ENCODE measurements around the gene CEP295NL. TPM values are rescaled to one million over a fixed set of nuclear protein-coding genes. Genes with fewer than 3 reads are reported as not detected.

CEP295NL gene
- total and polyA plus RNA-seq, 2 of the 13 experiments (the other 11 are each of a cell fraction or from before 2014, with no cell fraction given), result not detected

DNA sequence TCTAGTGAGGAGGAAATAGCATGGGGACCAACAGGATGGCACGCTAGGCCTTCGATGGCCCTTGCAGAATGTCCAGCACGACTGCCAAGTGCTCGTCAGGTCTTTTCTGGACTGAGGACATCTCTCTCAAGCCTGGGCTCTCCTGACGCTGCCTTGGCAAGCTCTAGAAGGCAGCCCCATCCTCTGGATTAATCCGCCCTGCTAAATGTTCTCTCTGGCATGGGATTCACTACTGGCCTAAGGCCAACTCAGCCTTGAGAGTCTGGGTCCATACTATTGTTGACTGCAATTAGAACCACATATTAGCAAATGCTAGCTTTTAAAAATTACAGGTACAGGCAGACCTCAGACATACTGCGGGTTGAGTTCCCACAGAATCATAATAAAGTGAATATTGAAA is 2.5 kb upstream of the CEP295NL start (continued):
- TF ChIP-seq, protein P1, sequence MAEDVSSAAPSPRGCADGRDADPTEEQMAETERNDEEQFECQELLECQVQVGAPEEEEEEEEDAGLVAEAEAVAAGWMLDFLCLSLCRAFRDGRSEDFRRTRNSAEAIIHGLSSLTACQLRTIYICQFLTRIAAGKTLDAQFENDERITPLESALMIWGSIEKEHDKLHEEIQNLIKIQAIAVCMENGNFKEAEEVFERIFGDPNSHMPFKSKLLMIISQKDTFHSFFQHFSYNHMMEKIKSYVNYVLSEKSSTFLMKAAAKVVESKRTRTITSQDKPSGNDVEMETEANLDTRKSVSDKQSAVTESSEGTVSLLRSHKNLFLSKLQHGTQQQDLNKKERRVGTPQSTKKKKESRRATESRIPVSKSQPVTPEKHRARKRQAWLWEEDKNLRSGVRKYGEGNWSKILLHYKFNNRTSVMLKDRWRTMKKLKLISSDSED (CRISPR knock-in tag; IDR thresholded peaks at IDR 0.05), result no peak
- TF ChIP-seq ZNF816 (CRISPR knock-in tag; IDR thresholded peaks at IDR 0.05; ENCODE audit: borderline replicate concordance), result no peak

DNA sequence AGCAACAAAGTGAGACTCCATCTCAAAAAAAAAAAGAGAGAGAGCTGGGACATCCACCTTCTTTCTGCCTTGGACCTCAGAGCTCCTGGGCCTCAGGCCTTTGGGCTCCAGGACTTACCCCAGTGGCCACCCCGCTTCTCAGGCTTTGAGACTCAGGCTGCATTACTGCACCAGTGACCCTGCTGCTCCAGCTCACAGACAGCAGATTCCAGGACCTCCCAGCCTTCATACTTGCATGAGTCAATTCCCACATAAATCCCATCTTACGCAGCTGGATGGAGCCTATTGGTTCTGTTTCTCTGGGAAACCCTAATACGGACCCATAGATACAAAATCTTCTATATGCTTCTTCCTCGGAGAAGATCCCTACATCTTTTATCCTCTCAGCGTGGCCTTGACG is 2.1 kb upstream of the CEP295NL start:
- ChIA-PET CTCF (ENCODE audit: low intra/inter-chr PET ratio, low total read pairs) (no interaction called here), POLR2A (no interaction called here)
- WGBS (ENCODE audit: low lambda C conversion rate), result 89% methylated on average over 6 of the region's 6 CpGs

More for the DNA sequence above, 2.1 kb upstream of the CEP295NL start:
- DNase-seq (ENCODE audit: low spot score) (no peak), FAIRE-seq (no peak), ATAC-seq (no peak)
- in situ Hi-C loops (cut with HindIII; ENCODE audit: extremely low pct_ligation_motif_present, low pct_unique_long_range_greater_than_20kb) (no loop called here), intact Hi-C loops (cut with micrococcal nuclease; ENCODE audit: unreplicated experiment) (no loop called here)
- H3K36me3 ChIP-seq (replicated peaks in 1 of 2; ENCODE audit: control insufficient read depth in 1 of 2, insufficient read depth in 2 of 2, low read length in 2 of 2), result no peaks in the 10 kb centered on the region; a peak in 2 of 5 replicates
- H3K9me3 ChIP-seq (ENCODE audit: low read length), result no peaks in the 10 kb centered on the region
- no TSS peak for BruUV-seq (replicated peaks)
- no peak overlapping the region for H3K4me2 ChIP-seq (ENCODE audit: low read depth, low read length)
- peaks cover 26% of the 10 kb centered on the region for H3K4me1 ChIP-seq (ENCODE audit: insufficient read depth, low read length)
- TF ChIP-seq ZNF724P (CRISPR knock-in tag; IDR thresholded peaks at IDR 0.05; ENCODE audit: borderline replicate concordance) (no peak), ZFP36 (IDR thresholded peaks at IDR 0.05; ENCODE audit: borderline replicate concordance, low read depth, low read length, partially characterized antibody) (no peak), ZNF713 (CRISPR knock-in tag; IDR thresholded peaks at IDR 0.05) (no peak), SNAI1 (CRISPR knock-in tag; IDR thresholded peaks at IDR 0.05; ENCODE audit: borderline replicate concordance) (no peak), ZNF547 (CRISPR knock-in tag; IDR thresholded peaks at IDR 0.05) (no peak), MTF2 (CRISPR knock-in tag; IDR thresholded peaks at IDR 0.05; ENCODE audit: borderline replicate concordance) (no peak), POLR2AphosphoS5 (IDR thresholded peaks at IDR 0.05; ENCODE audit: low read depth, low read length) (no peak), PHB2 (IDR thresholded peaks at IDR 0.05; ENCODE audit: partially characterized antibody) (no peak), NBN (conservative IDR thresholded peaks at IDR 0.05) (no peak), TAF15 (IDR thresholded peaks at IDR 0.05; ENCODE audit: low read depth, low read length, poor library complexity, severe bottlenecking) (no peak), ZFP90 (CRISPR knock-in tag; IDR thresholded peaks at IDR 0.05; ENCODE audit: borderline replicate concordance) (no peak)
- TF ChIP-seq, protein P2, sequence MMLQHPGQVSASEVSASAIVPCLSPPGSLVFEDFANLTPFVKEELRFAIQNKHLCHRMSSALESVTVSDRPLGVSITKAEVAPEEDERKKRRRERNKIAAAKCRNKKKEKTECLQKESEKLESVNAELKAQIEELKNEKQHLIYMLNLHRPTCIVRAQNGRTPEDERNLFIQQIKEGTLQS (CRISPR knock-in tag; IDR thresholded peaks at IDR 0.05), result no peak
- TF ChIP-seq, protein P3, sequence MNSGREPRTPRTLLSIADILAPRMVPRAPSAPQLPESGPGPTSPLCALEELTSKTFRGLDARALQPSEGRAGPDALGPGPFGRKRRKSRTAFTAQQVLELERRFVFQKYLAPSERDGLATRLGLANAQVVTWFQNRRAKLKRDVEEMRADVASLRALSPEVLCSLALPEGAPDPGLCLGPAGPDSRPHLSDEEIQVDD (CRISPR knock-in tag; IDR thresholded peaks at IDR 0.05; ENCODE audit: borderline replicate concordance), result no peak
- TF ChIP-seq, protein P4, sequence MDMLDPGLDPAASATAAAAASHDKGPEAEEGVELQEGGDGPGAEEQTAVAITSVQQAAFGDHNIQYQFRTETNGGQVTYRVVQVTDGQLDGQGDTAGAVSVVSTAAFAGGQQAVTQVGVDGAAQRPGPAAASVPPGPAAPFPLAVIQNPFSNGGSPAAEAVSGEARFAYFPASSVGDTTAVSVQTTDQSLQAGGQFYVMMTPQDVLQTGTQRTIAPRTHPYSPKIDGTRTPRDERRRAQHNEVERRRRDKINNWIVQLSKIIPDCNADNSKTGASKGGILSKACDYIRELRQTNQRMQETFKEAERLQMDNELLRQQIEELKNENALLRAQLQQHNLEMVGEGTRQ (IDR thresholded peaks at IDR 0.05; ENCODE audit: low read depth, low read length), result no peak
- TF ChIP-seq, protein P4 (CRISPR knock-in tag; IDR thresholded peaks at IDR 0.05; ENCODE audit: borderline replicate concordance), result no peak
- TF ChIP-seq, protein P5, sequence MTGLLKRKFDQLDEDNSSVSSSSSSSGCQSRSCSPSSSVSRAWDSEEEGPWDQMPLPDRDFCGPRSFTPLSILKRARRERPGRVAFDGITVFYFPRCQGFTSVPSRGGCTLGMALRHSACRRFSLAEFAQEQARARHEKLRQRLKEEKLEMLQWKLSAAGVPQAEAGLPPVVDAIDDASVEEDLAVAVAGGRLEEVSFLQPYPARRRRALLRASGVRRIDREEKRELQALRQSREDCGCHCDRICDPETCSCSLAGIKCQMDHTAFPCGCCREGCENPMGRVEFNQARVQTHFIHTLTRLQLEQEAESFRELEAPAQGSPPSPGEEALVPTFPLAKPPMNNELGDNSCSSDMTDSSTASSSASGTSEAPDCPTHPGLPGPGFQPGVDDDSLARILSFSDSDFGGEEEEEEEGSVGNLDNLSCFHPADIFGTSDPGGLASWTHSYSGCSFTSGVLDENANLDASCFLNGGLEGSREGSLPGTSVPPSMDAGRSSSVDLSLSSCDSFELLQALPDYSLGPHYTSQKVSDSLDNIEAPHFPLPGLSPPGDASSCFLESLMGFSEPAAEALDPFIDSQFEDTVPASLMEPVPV (CRISPR knock-in tag; IDR thresholded peaks at IDR 0.05), result no peak
- no peaks in the 10 kb centered on the region for H4K20me1 ChIP-seq (ENCODE audit: insufficient read depth, low read length)
- no peak overlapping the region for H2AFZ ChIP-seq (ENCODE audit: low read length)
- H3K79me2 ChIP-seq (ENCODE audit: insufficient read depth, low read length), result no peaks in the 10 kb centered on the region
- no peak overlapping the region for H3K4me3 ChIP-seq (replicated peaks in 1 of 3; ENCODE audit: insufficient read depth in 1 of 3, low read depth in 2 of 3, low read length in 3 of 3)
- H3K9ac ChIP-seq (ENCODE audit: insufficient read depth, low read depth, low read length), result no peak overlapping the region
- H3K27me3 ChIP-seq (ENCODE audit: control insufficient read depth in 1 of 2, insufficient read depth in 2 of 2, low read length in 2 of 2), result no peaks in the 10 kb centered on the region
- H3K27ac ChIP-seq (ENCODE audit: extremely low read length, insufficient read depth, low read length), result no peak overlapping the region

Measured in HepG2 (cell line).